ENCODE data around the gene COL4A2.

The COL4A2 gene

DNA sequence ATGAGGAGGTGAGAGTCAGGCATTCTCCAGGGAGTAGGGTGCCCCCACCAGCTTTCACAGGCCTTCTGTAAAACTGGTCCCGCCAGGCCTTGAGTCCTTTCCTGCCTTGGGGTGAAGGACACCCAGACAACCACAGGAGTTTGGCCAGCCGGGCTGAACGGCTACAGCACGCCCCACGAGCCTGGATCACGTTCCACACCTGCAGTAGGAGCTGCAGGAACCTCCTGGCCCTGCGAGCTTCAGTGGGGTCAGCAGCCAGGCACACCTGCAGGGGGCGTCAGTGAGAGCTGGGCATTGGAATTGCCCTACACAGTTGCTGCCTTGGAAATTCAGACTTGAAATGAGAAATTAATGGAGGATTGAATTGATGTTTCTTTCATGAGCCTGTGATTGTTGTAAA is 45.7 kb downstream of the COL4A2 start:
- Histone ChIP-seq H3K36me3 (ENCODE audit: control insufficient read depth in 2 of 2, insufficient read depth in 1 of 2, low read length in 2 of 2) (peaks cover 0 to 3% of the 10 kb centered on the region in 2 experiments; a peak in 1 of 3 replicates), H3K4me1 (ENCODE audit: control insufficient read depth, insufficient read depth, low read length) (peaks cover 3% of the 10 kb centered on the region; the same call in 1 of the 2 replicates), H3K4me3 (ENCODE audit: low read depth, low read length) (no peak overlapping the region), H3K27ac (ENCODE audit: extremely low read depth, low read depth, low read length) (no peak overlapping the region), H3K9me3 (ENCODE audit: control insufficient read depth, insufficient read depth, low read depth, low read length) (no peaks in the 10 kb centered on the region)
- no peak for TF ChIP-seq FEZF1 (tag by site-specific recombination; IDR thresholded peaks at IDR 0.05)
- no peak for TF ChIP-seq ZNF510 (tag by site-specific recombination; IDR thresholded peaks at IDR 0.05; ENCODE audit: insufficient replicate concordance)
- ChIA-PET CTCF (interaction anchor here (0.7 to 2.3 kb wide), 4 partner anchors 9 to 63 kb away, joined by 4 to 7 read pairs (median 5); no protein-coding TSS in a partner anchor), POLR2A (no interaction called here)

DNA sequence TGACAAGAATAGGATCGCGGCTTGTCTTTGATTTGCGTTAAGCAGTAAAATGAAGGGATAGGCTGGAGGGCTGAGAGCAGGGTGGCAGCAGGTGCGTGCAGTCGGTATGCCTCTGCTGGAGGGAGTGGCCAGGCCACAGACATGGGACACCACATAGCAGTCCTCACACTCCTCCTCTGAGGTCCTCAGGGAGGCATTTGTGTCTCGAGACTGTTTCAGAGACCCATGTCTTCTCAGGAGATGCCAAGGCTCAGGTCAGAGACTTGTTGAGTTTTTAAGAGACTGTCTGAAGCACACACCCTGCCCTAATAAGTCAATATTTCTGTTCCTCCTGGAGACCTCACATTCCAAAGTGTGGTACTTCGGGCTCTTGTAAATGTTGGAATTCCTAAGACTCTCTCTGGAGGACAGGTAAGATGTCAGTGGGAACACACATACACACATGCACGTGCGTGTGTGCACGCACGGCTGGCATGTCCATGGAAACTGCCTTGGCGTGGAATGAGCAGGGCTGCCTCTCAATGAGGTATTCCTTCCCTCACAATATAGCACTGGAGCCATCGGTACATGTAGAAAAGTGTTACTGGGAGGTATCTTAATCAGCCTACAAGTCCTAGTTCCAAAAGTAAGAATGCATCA is 46.4 kb downstream of the COL4A2 start:
- H3K36me3 ChIP-seq (ENCODE audit: control insufficient read depth in 2 of 2, insufficient read depth in 1 of 2, low read length in 2 of 2) = peaks cover 0 to 6% of the 10 kb centered on the region in 2 experiments; a peak in 1 of 3 replicates
- POLR2A ChIA-PET = no interaction called here
- H3K4me1 ChIP-seq (ENCODE audit: control insufficient read depth, insufficient read depth, low read length) = peaks cover 3% of the 10 kb centered on the region; the same call in 1 of the 2 replicates
- H3K4me3 ChIP-seq (ENCODE audit: low read depth, low read length) = no peak overlapping the region
- H3K27ac ChIP-seq (ENCODE audit: extremely low read depth, low read depth, low read length) = no peak overlapping the region
- TF ChIP-seq WT1 (tag by site-specific recombination; IDR thresholded peaks at IDR 0.05) = no peak
- no peak for TF ChIP-seq ZNF175 (tag by site-specific recombination; IDR thresholded peaks at IDR 0.05)
- CTCF ChIA-PET = interaction anchor here (1.6 to 2.3 kb wide), 2 partner anchors 10 to 58 kb away, joined by 5 to 7 read pairs; no protein-coding TSS in a partner anchor
- H3K9me3 ChIP-seq (ENCODE audit: control insufficient read depth, insufficient read depth, low read depth, low read length) = no peaks in the 10 kb centered on the region

DNA sequence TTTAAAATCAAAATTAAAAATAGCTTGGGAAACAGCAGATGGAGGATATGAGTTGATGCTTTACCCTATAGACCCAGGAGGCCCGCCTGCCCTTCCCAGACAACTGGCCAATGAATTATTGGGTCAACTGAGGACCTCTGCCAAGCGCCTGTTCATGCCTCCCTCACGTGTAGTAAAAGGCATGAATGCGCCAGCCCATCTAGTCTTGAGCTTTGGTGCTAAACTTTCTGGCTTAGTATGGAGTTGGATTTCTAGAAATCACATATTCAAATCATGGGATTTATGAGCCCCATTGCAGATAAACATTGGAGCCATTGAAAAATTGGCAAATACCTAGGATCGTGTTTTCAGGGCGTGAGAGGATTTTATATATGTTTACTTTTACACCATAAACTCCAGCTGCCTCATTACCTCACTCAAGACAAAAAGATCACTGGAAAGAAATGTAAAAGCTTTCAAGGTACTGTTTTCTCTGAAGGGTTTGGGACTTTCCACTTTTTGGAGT is 47.1 kb downstream of the COL4A2 start:
- no peaks in the 10 kb centered on the region for H3K9me3 ChIP-seq (ENCODE audit: control insufficient read depth, insufficient read depth, low read depth, low read length)
- ChIA-PET CTCF (interaction anchor here (1.0 kb wide), 1 partner anchor 132 kb away, joined by 4 read pairs; no protein-coding TSS in a partner anchor), POLR2A (no interaction called here)
- TF ChIP-seq YY2 (tag by site-specific recombination; IDR thresholded peaks at IDR 0.05) (no peak), ZSCAN30 (tag by site-specific recombination; IDR thresholded peaks at IDR 0.05) (0 out of 2 replicates have a peak, but pooled peaks have one; percentile 44), ZNF211 (tag by site-specific recombination; IDR thresholded peaks at IDR 0.05; ENCODE audit: low read depth) (no peak), ZNF843 (tag by site-specific recombination; IDR thresholded peaks at IDR 0.05) (0 out of 2 replicates have a peak, but pooled peaks have one; percentile 27), ZBTB8A (tag by site-specific recombination; IDR thresholded peaks at IDR 0.05) (peak; percentile 45), GFI1B (tag by site-specific recombination; IDR thresholded peaks at IDR 0.05) (peak; percentile 89), ZNF629 (tag by site-specific recombination; IDR thresholded peaks at IDR 0.05) (0 out of 2 replicates have a peak, but pooled peaks have one; percentile 27), ZNF174 (tag by site-specific recombination; IDR thresholded peaks at IDR 0.05) (no peak), ZNF335 (tag by site-specific recombination; conservative IDR thresholded peaks at IDR 0.05) (0 out of 2 replicates have a peak, but pooled peaks have one; percentile 22), GLIS2 (tag by site-specific recombination; IDR thresholded peaks at IDR 0.05) (no peak), WT1 (tag by site-specific recombination; IDR thresholded peaks at IDR 0.05) (0 out of 2 replicates have a peak, but pooled peaks have one; percentile 19), ZXDB (tag by site-specific recombination; IDR thresholded peaks at IDR 0.05) (peak; percentile 12; the same call in 1 of the 2 replicates), SP3 (tag by site-specific recombination; IDR thresholded peaks at IDR 0.05) (no peak), ZNF175 (tag by site-specific recombination; IDR thresholded peaks at IDR 0.05) (no peak), KLF1 (tag by site-specific recombination; IDR thresholded peaks at IDR 0.05) (peak; percentile 19; the same call in 1 of the 2 replicates), ZNF501 (tag by site-specific recombination; IDR thresholded peaks at IDR 0.05) (no peak), KLF10 (tag by site-specific recombination; IDR thresholded peaks at IDR 0.05) (peak; percentile 53), FEZF1 (tag by site-specific recombination; IDR thresholded peaks at IDR 0.05) (peak; percentile 58)
- TF ChIP-seq, protein P1, sequence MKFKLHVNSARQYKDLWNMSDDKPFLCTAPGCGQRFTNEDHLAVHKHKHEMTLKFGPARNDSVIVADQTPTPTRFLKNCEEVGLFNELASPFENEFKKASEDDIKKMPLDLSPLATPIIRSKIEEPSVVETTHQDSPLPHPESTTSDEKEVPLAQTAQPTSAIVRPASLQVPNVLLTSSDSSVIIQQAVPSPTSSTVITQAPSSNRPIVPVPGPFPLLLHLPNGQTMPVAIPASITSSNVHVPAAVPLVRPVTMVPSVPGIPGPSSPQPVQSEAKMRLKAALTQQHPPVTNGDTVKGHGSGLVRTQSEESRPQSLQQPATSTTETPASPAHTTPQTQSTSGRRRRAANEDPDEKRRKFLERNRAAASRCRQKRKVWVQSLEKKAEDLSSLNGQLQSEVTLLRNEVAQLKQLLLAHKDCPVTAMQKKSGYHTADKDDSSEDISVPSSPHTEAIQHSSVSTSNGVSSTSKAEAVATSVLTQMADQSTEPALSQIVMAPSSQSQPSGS (tag by site-specific recombination; IDR thresholded peaks at IDR 0.05; ENCODE audit: low read depth) = no peak
- TF ChIP-seq, protein P2, sequence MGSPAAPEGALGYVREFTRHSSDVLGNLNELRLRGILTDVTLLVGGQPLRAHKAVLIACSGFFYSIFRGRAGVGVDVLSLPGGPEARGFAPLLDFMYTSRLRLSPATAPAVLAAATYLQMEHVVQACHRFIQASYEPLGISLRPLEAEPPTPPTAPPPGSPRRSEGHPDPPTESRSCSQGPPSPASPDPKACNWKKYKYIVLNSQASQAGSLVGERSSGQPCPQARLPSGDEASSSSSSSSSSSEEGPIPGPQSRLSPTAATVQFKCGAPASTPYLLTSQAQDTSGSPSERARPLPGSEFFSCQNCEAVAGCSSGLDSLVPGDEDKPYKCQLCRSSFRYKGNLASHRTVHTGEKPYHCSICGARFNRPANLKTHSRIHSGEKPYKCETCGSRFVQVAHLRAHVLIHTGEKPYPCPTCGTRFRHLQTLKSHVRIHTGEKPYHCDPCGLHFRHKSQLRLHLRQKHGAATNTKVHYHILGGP (tag by site-specific recombination; IDR thresholded peaks at IDR 0.05) = peak; percentile 76
- TF ChIP-seq, protein P3, sequence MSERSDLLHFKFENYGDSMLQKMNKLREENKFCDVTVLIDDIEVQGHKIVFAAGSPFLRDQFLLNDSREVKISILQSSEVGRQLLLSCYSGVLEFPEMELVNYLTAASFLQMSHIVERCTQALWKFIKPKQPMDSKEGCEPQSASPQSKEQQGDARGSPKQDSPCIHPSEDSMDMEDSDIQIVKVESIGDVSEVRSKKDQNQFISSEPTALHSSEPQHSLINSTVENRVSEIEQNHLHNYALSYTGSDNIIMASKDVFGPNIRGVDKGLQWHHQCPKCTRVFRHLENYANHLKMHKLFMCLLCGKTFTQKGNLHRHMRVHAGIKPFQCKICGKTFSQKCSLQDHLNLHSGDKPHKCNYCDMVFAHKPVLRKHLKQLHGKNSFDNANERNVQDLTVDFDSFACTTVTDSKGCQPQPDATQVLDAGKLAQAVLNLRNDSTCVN (tag by site-specific recombination; optimal IDR thresholded peaks at IDR 0.05) = no peak
- TF ChIP-seq, protein P4, sequence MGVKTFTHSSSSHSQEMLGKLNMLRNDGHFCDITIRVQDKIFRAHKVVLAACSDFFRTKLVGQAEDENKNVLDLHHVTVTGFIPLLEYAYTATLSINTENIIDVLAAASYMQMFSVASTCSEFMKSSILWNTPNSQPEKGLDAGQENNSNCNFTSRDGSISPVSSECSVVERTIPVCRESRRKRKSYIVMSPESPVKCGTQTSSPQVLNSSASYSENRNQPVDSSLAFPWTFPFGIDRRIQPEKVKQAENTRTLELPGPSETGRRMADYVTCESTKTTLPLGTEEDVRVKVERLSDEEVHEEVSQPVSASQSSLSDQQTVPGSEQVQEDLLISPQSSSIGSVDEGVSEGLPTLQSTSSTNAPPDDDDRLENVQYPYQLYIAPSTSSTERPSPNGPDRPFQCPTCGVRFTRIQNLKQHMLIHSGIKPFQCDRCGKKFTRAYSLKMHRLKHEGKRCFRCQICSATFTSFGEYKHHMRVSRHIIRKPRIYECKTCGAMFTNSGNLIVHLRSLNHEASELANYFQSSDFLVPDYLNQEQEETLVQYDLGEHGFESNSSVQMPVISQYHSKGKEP (tag by site-specific recombination; IDR thresholded peaks at IDR 0.05) = 0 out of 2 replicates have a peak, but pooled peaks have one; percentile 18

More for the DNA sequence above, 47.1 kb downstream of the COL4A2 start:
- Histone ChIP-seq H3K4me3 (ENCODE audit: low read depth, low read length) (no peak overlapping the region), H3K27ac (ENCODE audit: extremely low read depth, low read depth, low read length) (no peak overlapping the region), H3K36me3 (ENCODE audit: control insufficient read depth in 2 of 2, insufficient read depth in 1 of 2, low read length in 2 of 2) (peaks cover 0 to 7% of the 10 kb centered on the region in 2 experiments; a peak in 1 of 3 replicates), H3K4me1 (ENCODE audit: control insufficient read depth, insufficient read depth, low read length) (peaks cover 3% of the 10 kb centered on the region; the same call in 1 of the 2 replicates)
